HepG2 (cell line): ENCODE results near the gene HPS1. TPM values are rescaled to one million over a fixed set of nuclear protein-coding genes. Genes with fewer than 3 reads are reported as not detected.

Source experiments
- AGO2 ChIP-seq: fragments of 200-400 bp; formaldehyde crosslinking; optimal IDR thresholded peaks from 2 replicates; pipeline ENCODE3; 2017; ENCODE audit warnings: mild to moderate bottlenecking, low read depth, low read length, moderate library complexity
- ETS1 ChIP-seq: sonication (generic); formaldehyde crosslinking; IDR thresholded peaks from 2 replicates; pipeline ENCODE4 v1.4.0; 2020; ENCODE audit warnings: missing genetic modification reagents
- GTF2F1 ChIP-seq: fragments of 150-350 bp; IDR thresholded peaks from 2 replicates; pipeline ENCODE4 v1.6.1; 2014; ENCODE audit warnings: low read length
- HBP1 ChIP-seq: IDR thresholded peaks from 2 replicates; pipeline ENCODE4 v1.6.1; 2016; ENCODE audit warnings: low read depth, control low read depth
- IRF2 ChIP-seq: IDR thresholded peaks from 2 replicates; pipeline ENCODE4 v1.6.1; 2018; ENCODE audit warnings: missing genetic modification reagents, missing compliant biosample characterization
- KLF11 ChIP-seq: IDR thresholded peaks from 2 replicates; pipeline ENCODE4 v1.6.1; 2016; ENCODE audit warnings: missing compliant biosample characterization
- NFYB ChIP-seq: sonication (generic); formaldehyde crosslinking; IDR thresholded peaks from 2 replicates; pipeline ENCODE4 v1.4.0; 2020; ENCODE audit warnings: missing genetic modification reagents
- SOX5 ChIP-seq: IDR thresholded peaks from 2 replicates; pipeline ENCODE4 v1.6.1; 2016; ENCODE audit warnings: borderline replicate concordance
- TOPORS ChIP-seq: sonication (generic); formaldehyde crosslinking; IDR thresholded peaks from 2 replicates; pipeline ENCODE4 v1.8.0; 2023; ENCODE audit warnings: mild to moderate bottlenecking, missing genetic modification reagents
- U2AF1 ChIP-seq: fragments of 200-400 bp; formaldehyde crosslinking; optimal IDR thresholded peaks from 2 replicates; pipeline ENCODE3; 2017; ENCODE audit warnings: mild to moderate bottlenecking, low read depth, low read length
- XRCC5 ChIP-seq: fragments of 200-400 bp; formaldehyde crosslinking; optimal IDR thresholded peaks from 2 replicates; pipeline ENCODE3; 2017; ENCODE audit warnings: mild to moderate bottlenecking, low read length
- ZHX2 ChIP-seq, 2 experiments: sonication (generic) in 1 of 2; formaldehyde crosslinking in 1 of 2; IDR thresholded peaks; 2 replicates each; pipeline versions ENCODE4 v1.6.1 to v1.9.0; 2014 to 2022; ENCODE audit warnings: antibody characterized with exemption in 1 of 2, borderline replicate concordance in 1 of 2, inconsistent platforms in 1 of 2, low read depth in 1 of 2, missing genetic modification reagents in 1 of 2
- ZMYM2 ChIP-seq: sonication (generic); formaldehyde crosslinking; IDR thresholded peaks from 2 replicates; pipeline ENCODE4 v1.8.0; 2022; ENCODE audit warnings: mild to moderate bottlenecking, missing genetic modification reagents
- ZNF136 ChIP-seq: sonication (generic); formaldehyde crosslinking; IDR thresholded peaks from 2 replicates; pipeline ENCODE4 v1.8.1; 2022; ENCODE audit warnings: low read depth, mild to moderate bottlenecking, moderate library complexity, missing genetic modification reagents
- ZNF138 ChIP-seq: sonication (generic); formaldehyde crosslinking; IDR thresholded peaks from 2 replicates; pipeline ENCODE4 v1.5.0; 2020; ENCODE audit warnings: mild to moderate bottlenecking, low read depth, missing genetic modification reagents
- ZNF609 ChIP-seq: sonication (generic); formaldehyde crosslinking; IDR thresholded peaks from 2 replicates; pipeline ENCODE4 v1.4.0; 2020; ENCODE audit warnings: mild to moderate bottlenecking, missing genetic modification reagents, borderline replicate concordance
- polyA plus RNA-seq, 8 experiments: library from polyadenylated mRNA; depleted of rRNA in 3 of 8; stranded (reverse) in 7 of 8; unstranded in 1 of 8; fragments of >200 nt; fragmentation: Illumina TruSeq in 4 of 8; extraction: Trizol in 4 of 8; gene quantifications; 2 replicates each; pipeline versions ENCODE4 v1.2.1 to v1.2.3, GENCODE V29; 2011 to 2016; ENCODE audit warnings: low read depth in 4 of 8, missing spikeins in 1 of 8, mixed read lengths in 1 of 8; ENCODE audit not compliant: insufficient read depth in 1 of 8
- total RNA-seq, 5 experiments: library from RNA; depleted of rRNA; stranded (reverse); fragments of >200 nt; fragmentation: Illumina TruSeq; extraction: Trizol; gene quantifications; 2 replicates each; pipeline ENCODE4 v1.2.3, GENCODE V29; 2016; ENCODE audit warnings: low read depth in 1 of 5

HPS1 gene
- total and polyA plus RNA-seq, 2 of the 13 experiments (the other 11 are each of a cell fraction or from before 2014, with no cell fraction given), result 24.6 to 25.8 TPM

GRCh38 chr10:98460837-98461499, 14.2 kb upstream of the HPS1 start (continued):
- TF ChIP-seq ZNF609 (CRISPR knock-in tag) (0 out of 2 replicates have a peak, but pooled peaks have one; percentile 12), XRCC5 (no peak), ZNF136 (no peak), GTF2F1 (no peak), ZHX2 (IDR thresholded peaks at IDR 0.05; ENCODE audit: low read depth) (no peak), ZHX2 (CRISPR knock-in tag; IDR thresholded peaks at IDR 0.05; ENCODE audit: borderline replicate concordance) (no peak), ZNF138 (CRISPR knock-in tag) (no peak), U2AF1 (no peak), KLF11 (no peak), HBP1 (CRISPR knock-in tag) (0 out of 2 replicates have a peak, but pooled peaks have one; percentile 52), NFYB (CRISPR knock-in tag) (no peak), IRF2 (CRISPR knock-in tag) (peak; percentile 71; the same call in 1 of the 2 replicates), TOPORS (CRISPR knock-in tag) (no peak), ETS1 (CRISPR knock-in tag) (no peak), AGO2 (no peak), ZMYM2 (no peak), SOX5 (CRISPR knock-in tag) (peak; percentile 51; the same call in 1 of the 2 replicates)
